HG02870 (cell line): ENCODE data around the gene KLF6.

ENCODE experiments used
- ATAC-seq: cut with Tn5 transposase; IDR thresholded peaks from one replicate; pipeline ENCODE4 v1.9.1; 2021; ENCODE audit warnings: mild to moderate bottlenecking, moderate library complexity; ENCODE audit not compliant: unreplicated experiment

The KLF6 gene

GRCh38 chr10:3758491-3758970 is 26.5 kb downstream of the KLF6 start:
- ATAC-seq = no peak

DNA sequence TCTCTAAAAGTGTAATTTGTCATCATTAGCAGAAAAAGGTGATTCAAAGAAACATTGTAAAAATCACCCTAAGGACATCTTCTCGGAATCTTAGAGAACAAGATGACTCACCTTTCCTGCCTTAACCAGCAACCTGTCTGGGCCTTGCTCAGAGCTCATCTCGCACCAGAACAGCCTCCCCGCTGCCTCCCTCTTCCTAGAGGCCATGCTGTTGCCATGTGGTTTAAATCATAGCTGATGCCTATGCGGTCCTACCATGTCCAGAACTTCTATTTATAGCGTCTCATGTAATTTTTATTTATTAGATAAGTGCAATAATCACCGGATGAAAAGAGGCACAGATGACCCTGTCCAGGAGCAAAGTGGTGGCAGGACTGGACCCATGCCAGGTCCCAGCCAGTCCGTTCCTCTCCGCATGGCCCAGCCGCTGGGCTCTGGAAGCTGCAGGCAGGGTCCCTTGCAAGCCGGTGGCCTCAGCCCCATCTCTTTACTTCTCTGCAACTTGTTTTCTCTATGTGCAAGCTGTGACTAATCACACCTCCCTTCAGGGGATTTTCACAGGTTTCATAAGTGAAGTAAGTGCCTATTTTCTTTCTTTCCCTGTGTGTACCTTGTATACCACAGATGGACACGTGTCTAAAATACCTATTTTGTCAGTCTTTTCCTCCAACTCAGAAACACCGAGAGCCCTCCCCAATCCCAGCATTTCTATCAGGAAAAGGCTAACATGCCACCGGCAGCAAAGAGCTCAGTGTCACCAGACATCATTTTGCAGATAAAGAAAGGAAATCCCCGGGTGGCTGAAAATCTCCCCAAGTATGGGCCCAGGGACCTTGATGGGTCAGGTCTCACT is 27.1 kb downstream of the KLF6 start:
- ATAC-seq = peak; percentile 84

- no peak for ATAC-seq
These were observed 27.8 kb downstream of the KLF6 start for GRCh38 chr10:3757250-3757637.

- no peak for ATAC-seq
These were observed 28.7 kb downstream of the KLF6 start for GRCh38 chr10:3756360-3756740.

DNA sequence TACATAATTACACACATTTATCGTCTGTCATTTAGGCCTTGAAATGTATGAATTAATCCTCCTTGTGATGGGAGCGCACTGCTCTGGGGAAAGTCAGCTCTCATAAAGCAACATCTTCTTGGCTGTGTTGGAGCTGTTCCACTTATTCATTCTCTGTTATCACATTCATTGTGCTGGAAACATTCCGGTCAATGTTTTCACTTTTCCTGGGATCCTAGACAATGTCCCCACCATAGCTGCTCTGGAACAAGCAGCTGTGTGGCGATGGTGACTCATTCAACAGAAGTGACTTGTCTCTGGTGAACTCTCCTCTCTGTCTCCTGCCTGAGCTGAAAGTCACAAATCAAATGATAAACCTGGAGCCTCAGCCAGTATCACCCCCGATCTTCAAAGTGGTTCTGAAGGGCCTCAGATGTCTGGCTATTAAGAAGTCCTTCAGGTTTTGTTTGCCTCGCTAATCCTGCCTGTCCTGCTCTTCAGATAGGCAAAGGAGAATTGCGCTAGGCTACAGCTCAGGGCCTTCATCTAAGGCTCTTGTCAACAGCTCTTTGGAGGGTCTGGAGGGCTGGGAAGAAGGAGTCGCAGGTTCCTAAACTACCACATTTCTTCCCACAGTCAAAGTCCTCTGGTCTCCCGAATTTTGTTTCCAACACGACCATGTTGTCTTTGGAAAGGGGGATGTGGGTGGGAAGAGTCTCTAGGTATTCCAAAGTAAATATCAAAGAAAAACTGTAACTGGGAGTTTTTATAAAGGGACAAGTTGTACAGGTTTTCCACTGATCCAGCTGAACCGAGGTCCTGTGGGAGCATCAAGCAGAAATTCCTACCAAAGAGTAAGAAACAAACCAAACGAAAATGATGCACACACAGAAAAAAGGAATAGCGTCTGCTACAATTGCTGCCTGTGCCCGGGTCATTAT is 29.3 kb downstream of the KLF6 start:
- ATAC-seq = no peak

DNA sequence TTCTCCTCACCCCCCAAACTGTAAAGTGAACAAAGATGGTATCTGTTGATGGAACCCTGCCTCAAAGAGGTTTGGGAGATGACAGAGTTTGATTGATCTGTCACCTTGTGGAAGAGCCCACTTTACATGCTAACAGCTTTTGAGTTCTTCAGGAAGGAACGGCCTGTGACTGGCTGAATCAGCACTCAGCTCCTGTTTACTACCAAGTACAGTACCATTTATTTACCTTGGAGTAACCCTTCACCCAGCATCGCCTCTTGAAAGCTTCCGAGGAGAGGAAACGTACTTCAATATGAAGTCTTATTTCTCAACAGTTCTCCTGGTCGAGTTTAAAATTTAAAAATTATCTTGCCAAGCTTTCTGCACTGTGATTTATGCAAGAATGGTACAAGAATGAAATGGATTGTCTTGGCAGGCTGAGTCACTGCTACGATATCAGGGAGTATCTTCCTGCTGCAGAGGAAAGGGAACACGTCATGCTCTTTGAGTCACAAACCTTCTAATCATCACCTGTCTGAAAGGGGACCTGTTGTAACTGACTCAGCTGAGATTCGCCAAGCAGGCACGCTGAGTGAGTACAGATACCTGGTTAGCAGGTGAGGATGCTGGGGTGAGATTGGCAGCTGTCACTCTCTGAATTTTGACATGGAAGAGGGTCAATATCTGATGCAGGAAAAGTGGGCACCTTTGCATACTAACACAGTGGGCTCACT is 30.1 kb downstream of the KLF6 start:
- no peak for ATAC-seq

- no peak for ATAC-seq
These were observed 34.2 kb downstream of the KLF6 start for GRCh38 chr10:3750854-3751253.

DNA sequence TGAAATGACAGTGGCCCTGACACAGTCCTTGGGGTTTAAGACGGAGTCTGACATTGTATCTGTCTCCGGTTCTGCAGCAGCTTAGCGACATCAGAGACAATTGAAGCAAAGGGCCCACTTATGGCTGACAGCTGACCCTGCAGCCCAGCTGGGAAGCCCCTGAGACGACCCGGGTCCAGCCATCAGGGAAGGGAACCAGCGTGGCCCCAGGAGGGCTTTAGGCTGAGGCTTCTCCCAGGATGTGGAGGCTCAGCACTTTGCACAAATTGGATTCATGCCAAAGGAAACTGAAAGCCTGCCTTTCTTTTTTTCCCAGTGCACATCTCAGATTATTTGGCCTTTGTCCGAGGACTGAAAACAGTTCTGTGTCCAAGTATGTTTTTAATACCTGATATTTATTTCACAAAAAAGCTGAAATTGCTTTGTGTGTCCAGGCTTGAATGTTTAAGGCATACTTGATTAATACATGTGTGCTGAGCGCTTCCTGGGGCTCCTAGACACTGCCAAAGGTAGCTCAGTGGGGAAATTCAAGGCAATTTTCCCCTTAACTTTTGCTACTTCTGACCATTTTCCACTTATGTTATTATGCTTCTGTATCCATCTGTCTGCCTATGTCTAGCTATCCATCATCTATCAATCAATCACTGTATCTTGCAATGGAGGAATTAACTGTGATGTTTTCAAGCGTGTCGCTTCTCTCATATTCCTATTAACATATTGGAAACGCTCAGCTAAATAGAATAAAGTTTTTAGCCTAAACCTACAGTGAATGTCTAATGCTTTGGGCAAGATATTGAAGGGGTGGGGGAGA is 34.8 kb downstream of the KLF6 start:
- ATAC-seq = no peak

- no peak for ATAC-seq
These were observed 35.4 kb downstream of the KLF6 start for GRCh38 chr10:3749600-3749999.

- no peak for ATAC-seq
These were observed 36.0 kb downstream of the KLF6 start for GRCh38 chr10:3749011-3749410.

DNA sequence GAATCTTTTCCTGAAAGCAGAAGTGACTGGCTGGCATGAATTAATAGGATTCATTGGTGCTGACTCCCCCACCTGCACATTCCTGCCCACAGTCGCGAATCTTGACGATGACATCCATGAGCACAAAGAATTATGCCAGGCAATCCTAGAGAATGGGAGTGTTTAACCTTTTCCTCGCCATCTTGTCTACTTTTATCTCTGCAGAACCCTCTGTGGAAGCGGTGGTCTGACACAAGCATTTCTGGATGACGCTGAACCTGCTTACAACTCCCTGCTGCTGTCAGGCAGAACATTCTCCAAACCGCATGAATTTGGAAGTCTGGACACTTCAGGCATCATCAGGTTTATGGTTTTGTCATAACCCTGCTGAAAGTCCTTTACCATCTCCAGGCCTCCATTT is 36.5 kb downstream of the KLF6 start:
- ATAC-seq = no peak

GRCh38 chr10:3747984-3748383 is 37.0 kb downstream of the KLF6 start:
- no peak for ATAC-seq

GRCh38 chr10:3747248-3747960 is 37.6 kb downstream of the KLF6 start:
- no peak for ATAC-seq

DNA sequence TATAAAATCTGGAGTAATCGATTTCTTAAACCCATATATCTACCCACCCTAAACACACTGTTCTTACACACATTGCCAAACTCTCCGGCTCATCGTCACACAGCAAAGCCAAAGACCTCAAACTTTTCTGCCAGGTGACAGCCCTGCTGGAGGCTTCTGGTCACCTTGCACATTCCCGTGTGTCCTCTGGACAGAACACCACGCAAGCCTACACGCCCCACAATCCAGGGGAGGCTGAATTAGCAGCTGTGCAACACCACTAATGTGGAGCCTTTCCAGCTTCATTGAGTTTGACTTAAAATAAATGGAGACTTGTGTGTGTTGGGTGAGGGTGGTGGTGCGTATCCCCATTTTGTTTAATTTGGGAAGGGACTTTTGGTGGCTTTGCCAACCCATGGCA is 38.4 kb downstream of the KLF6 start:
- no peak for ATAC-seq

- ATAC-seq = no peak
These were observed 39.5 kb downstream of the KLF6 start for GRCh38 chr10:3745521-3745920.

DNA sequence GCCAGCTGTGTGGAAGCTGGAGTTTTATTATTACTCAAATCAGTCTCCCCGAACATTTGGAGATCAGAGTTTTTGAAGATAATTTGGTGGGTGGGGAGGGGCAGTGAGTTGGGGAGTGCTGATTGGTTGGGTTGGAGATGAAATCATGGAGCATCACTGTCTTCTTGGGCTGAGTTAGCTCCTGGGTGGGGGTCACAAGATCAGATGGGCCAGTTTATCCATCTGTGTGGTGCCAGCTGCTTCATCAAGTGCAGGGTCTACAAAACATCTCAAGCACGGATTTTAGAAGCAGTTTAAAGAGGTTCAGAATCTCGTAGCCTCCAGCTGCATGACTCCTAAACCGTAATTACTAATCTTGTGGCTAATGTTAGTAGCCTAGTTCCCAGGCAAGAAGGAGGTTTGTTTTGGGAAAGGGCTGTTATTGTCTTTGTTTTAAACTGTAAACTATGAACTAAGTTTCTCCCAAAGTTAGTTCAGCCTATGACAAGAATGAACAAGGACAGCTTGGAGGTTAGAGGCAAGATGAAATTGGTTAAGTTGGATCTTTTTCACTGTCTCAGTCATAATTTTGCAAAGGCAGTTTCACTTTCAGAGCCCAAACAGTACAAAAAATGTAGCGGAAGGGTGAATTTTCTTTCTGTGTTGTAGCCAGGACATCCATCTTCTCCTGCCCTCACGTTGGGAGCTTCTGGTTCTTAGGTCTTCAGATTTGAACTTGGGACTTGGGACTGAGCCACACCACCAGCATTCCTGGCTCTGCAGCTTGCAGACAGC is 43.1 kb downstream of the KLF6 start:
- no peak for ATAC-seq

DNA sequence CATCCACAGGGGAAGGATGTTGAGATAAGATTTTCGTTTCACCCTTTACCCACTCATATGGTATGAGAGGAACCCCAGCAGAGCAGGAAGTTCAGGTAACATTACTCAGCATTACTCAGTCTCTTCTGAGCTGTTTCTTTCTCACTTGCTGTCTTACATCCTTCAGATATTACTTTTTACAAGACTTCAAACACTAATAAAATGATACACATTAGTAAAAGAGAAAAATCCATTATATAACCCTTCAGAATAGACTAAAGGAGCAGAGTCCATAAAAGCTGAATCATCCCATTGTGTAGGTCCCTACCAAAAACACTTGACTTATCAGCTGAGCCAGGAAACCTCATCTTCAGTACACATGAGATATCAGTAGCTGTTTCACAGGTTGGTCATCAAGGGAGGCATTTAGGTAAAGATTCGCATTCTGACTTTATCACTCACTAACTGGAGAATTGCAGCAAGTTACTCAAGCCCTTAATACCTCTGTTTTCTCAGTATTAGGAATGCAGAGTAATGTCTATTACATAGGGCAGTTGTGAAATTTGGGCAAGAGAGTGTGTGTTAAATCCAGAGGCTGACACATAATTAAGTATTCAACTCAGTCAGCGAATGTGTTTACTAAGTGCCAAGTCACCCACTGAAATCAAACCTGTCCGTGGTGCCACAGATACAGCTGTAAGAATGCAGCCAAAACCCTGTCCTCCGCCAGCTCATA is 44.7 kb downstream of the KLF6 start:
- peak; percentile 46 for ATAC-seq

- no peak for ATAC-seq
These were observed 46.1 kb downstream of the KLF6 start for GRCh38 chr10:3738855-3739350.
